NCI-H2227 treated with DMSO at 0.1 percent for 48 hours (cell line): Measurements from ENCODE around the gene ARF6.
"Not testable (repeated sequence)": the region's sequence is repeated elsewhere in the genome, so short reads cannot be mapped to it uniquely, and the experiment has no call there.

Experiments used
- DNase-seq: peaks from one replicate; lab custom pipeline; 2025; lab: John Stamatoyannopoulos, UW

ARF6 gene

GRCh38 chr14:49876563-49877127 lies 16.2 kb upstream of the ARF6 start:
- no peak for DNase-seq

DNA sequence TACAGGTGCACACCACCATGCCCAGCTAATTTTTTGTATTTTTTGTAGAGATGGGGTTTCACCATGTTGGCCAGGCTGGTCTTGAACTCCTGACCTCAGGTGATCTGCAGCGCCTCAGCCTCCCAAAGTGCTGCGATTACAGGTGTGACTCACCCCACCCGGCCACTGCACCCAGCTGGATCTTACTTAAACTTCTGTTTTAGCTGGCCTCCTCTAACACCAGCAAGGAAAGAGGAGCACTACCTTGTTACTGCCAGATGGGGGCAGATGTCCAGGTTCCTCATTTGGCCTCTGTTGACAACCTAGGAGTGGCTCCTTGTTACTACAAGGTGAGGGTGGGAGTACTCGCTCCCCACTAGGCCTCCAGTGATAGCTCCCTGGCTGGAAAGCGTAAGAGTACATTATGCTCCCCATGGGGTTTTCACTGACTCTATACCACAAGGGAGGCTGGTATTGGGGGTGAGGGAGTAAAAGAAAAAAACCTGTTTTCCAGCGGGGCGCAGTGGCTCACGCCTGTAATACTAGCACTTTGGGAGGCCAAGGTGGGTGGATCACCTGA lies 13.2 kb upstream of the ARF6 start:
- peak; percentile 49 for DNase-seq

DNA sequence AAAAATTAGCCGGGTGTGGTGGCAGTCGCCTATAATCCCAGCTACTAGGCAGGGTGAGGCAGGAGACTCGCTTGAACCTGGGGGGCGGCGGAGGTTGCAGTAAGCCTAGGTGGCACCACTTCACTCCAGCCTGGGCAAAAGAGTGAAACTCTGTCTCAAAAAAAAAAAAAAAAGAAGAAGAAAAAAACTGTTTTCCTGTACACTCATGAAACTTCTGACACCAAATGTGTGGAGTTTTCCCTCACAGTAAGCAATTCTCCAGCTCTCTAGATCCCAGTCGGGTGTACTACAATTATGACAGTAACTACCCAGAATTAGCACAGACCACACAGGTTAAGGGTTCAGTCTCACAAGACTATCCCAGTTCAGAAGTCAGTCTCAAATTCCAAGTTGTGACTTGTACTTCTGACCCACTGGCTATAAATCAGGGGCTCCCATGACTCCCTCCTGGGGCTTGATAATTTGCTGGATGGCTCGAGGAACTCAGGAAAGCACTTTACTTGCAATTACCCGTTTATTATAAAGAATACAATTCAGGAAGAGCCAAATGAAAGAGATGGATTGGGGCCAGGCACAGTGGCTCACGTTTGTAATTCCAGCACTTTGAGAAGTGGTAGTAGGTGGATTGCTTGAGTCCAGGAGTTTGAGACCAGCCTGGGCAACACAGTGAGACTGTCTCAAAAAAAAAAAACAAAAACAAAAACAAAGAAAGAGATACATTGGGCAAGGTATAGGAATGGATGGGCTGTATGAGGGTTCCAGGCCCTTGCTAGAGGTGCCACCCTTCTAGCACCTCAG lies 12.4 kb upstream of the ARF6 start:
- DNase-seq = peak; percentile 92

DNA sequence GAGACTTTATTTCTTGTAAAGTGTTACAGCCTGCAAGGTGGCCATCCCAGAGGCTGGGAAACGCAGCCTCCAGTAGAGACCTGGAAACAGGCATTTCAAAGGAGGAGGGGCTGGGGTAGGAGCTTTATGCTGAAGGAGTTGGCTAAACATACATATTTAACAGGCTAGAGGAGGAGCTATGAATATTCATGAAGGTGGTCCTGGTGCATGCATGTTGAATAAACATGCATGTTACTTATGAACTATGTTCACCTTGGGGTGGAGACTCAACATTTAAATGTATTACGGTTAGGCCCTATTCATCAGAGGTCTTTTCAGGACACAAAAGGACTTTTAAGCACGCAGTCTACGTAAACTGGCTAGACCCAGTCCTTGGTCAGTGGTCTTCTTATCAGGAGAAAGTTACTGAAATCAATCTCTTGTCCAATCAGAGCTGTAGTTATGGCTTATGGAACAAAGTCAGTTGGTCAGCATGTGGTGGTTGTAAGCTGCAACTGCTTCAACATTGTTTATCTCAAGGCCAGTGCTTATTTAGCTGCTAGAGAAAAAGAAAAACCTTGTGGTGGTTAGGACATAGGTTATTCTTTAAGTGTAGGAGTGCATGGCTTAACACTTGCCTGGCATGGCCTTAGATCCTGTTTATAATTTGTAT lies 11.4 kb upstream of the ARF6 start:
- DNase-seq = no peak

DNA sequence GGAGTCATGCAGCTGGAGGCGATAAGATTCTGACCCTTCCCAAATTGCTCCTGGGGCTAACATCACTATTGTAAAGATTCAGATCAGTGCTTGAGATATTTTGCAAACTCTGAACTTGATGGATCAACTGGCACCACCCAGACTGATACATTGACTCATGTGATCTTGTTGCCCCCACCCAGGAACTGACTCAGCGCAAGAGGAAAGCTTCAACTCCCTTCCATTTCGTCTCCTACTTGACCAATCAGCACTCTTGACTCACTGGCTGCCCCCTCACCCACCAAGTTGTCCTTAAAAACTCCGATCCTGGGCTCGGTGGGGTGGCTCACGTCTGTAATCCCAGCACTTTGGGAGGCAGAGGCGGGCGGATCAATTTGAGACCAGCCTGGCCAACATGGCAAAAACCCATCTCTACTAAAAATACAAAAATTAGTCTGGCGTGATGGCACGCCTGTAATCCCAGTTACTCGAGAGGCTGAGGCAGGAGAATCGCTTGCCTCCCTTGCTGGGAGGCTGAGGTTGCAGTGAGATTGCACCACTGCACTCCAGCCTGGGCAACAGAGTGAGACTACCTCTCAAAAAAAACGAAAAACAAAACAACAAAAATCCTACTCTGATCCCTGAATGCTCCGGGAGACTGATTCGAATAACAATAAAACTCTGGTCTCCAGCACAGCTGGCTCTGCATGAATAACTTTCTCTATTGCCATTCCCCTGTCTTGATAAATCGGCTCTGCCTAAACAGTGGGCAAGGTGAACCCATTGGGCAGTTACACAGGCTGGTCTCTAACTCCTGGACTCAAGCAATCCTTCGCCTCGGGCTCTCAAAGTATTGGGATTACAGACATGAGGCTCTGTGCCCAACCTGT lies 9.8 kb upstream of the ARF6 start:
- DNase-seq = no peak

- no peak for DNase-seq
Measured at GRCh38 chr14:49886523-49886922, 6.4 kb upstream of the ARF6 start.

DNA sequence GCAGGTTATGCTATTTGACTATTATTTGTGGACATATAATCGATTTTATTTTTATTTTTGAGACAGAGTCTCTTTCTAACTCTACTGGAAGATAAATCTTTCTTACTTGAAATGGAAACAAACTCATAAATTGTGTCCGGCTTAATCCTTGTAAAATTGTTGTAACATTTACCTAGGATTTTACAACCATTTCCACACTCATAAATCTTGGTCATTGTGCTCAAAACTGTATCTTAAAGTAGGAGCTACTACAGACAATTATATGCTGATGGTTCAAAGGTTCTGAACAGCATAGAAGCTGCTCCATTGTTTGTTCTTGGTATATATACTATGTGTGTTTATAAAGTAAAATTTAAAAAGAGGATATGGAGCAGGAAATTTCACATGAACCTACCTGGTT lies 4.6 kb upstream of the ARF6 start:
- DNase-seq = no peak

- peak; percentile 88 for DNase-seq
Measured at GRCh38 chr14:49892301-49892635, 614 bp upstream of the ARF6 start.

- DNase-seq = no peak
Measured at GRCh38 chr14:49893309-49894213, 679 bp downstream of the ARF6 start.

GRCh38 chr14:49894214-49895107 lies 1.6 kb downstream of the ARF6 start:
- DNase-seq = not testable (repeated sequence)

GRCh38 chr14:49895480-49895879 lies 2.6 kb downstream of the ARF6 start:
- no peak for DNase-seq

DNA sequence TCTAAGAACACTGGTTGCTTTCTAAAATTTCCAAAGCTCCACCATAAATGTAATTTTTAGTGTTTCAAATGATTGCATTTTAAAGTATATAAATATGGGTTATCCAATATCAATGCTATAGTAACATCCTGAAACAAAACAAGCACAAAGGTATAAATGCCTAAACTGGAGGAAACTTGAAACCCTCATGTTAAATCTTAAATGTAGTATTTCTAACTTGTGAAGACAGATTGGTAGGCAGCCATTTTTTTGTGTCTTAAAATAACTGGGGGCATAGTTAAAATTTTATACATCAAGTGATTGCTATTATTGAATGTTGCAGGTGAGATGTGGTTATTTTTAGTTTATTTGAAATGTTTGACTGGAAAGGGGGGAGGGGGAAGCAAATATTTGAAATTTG lies 3.4 kb downstream of the ARF6 start:
- not testable (repeated sequence) for DNase-seq

GRCh38 chr14:49896966-49897365 lies 4.1 kb downstream of the ARF6 start:
- DNase-seq = no peak

- DNase-seq = no peak
Measured at GRCh38 chr14:49897414-49897813, 4.5 kb downstream of the ARF6 start.

- DNase-seq = no peak
Measured at GRCh38 chr14:49897965-49898364, 5.1 kb downstream of the ARF6 start.

- DNase-seq = no peak
Measured at GRCh38 chr14:49898485-49898884, 5.6 kb downstream of the ARF6 start.

- DNase-seq = no peak
Measured at GRCh38 chr14:49900973-49901372, 8.1 kb downstream of the ARF6 start.

GRCh38 chr14:49902679-49903246 lies 9.9 kb downstream of the ARF6 start:
- DNase-seq = not testable (repeated sequence)

DNA sequence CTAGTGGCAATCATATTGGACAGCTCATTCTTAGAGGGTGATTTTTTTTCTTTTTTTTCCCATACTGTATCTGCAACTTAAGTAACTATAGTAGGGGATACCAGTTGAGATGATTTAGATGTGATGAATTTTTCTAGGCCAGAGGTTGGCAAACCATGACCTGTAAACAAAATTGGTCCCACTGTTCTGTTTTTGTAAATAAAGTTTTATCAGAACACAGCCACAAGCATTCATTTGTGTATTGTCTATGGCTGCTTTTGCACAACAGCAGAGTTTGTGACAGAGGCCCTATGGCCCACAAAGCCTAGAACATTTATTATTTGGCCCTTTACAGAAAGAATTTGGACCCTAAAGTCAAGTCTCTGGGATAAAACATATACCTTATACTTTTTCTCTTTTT lies 11.4 kb downstream of the ARF6 start:
- DNase-seq = no peak

- DNase-seq = no peak
Measured at GRCh38 chr14:49905989-49906388, 13.1 kb downstream of the ARF6 start.
